ENCODE data around the gene MSTN.

The MSTN gene

DNA sequence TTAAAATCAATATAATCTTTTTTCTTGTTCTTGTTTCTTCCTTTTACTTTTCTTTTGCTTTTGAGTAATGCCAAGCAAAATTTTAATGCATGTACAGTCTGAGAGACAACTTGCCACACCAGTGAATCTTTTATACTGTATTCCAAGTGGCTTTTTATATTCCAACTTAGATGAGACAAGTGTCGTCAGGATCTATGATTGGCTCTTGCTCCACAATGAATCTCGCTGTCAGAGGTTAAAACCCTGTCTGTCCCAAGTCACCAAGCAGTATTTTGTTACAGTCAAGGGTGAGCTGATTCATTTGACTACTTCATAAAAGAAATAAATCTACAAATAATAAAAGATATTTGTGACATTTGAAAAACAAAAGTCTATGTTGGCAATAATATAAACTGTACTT lies at the start of gene MSTN:
TSS of gene MSTN (minus strand) at position 129 of the 400 bp plus-strand sequence. CDS start 133 bp downstream, outside the sequence.
- no peak for DNase-seq

DNA sequence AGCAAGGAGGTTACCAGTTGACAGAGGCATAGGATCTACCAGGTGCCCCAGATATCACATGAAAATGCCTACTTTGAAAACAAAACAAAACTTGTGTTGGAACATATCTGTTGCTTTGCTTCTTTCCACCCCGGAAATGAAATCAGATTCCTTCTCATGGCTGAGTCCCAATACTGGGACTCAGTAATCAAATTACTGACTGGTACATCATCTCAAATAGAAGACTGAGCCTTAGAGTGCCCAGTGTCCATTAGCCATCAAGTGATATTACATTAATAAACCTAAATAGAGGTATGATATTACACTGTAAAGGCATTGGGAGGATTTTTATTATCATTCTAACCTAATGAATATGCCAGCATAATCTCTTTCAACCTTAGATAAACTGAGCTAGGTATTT lies 48.6 kb upstream of the MSTN start:
- DNase-seq = no peak

DNA sequence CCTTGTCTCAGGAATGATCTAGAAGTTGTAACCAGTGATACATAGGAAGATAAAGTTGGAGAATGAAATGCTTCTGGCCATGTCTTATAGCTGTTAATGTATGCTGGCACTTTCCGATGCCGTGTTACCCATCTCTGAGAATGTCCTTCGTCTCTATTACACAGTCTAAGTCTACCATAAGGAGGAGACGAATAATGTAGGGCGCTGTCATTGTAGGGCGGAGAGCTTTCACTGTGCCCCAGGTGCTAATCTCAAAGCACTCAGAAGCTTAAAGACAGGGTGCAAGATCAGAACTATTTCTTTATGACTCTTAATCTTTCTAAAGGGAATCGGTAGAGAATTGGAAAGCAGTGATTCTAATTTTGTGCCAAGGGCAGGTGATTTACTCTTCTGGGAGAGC lies 48.2 kb upstream of the MSTN start:
- DNase-seq = no peak

DNA sequence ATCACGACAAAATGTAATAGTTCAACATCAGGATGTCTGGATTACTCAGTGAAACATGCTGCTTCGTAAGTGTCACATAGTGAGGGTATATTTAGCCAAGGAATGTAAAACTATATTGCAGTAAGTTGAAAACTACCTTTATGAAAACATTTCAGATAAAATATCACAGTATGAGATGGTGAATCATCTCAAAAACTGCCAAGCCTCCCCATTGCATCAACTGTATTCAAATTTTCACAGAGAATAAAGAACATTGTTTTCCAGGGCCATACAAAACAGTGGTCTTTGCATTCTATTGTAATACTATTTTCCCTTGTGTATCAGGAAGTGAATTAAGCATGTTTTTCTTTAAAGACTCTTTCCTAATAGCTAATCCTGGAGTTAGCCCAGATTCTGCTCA lies 47.6 kb upstream of the MSTN start:
- DNase-seq = no peak

DNA sequence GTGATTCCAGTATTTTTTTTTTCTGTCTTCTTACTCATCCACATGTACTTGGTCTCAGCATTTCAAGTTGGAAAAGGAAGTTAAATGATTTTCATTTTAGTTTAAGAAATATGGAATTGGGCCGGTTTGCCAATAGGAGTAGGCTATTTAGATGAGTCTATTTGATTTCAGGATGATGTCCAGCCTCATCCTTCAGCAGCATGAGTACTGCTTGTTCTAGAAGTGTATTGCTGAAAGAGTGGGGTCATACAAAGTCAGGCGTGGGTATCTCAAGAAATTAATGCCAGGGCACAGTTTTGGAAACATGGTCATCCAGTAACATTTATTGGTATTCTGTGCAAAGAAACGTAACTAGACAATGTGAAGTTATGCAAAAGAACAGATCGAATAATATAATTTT lies 44.9 kb upstream of the MSTN start:
- DNase-seq = no peak

DNA sequence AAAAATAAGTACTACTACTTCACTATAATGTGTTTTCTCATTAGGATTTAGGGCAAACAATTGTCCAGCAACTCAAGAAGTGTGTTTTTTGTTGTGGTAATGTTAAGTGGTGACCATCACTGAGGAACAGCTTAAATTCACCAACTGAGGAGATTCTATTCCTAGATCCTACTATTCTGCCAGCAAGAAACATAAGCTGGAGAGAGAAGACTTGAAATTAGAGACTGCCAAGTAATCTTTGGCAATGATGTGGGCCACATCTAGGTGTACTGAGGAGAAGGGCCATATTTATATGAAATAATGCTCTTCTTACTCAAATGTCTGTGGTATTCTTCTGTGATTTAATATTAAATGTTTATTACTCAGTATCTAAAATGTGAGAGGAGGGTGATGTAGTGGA lies 44.3 kb upstream of the MSTN start:
- no peak for DNase-seq

DNA sequence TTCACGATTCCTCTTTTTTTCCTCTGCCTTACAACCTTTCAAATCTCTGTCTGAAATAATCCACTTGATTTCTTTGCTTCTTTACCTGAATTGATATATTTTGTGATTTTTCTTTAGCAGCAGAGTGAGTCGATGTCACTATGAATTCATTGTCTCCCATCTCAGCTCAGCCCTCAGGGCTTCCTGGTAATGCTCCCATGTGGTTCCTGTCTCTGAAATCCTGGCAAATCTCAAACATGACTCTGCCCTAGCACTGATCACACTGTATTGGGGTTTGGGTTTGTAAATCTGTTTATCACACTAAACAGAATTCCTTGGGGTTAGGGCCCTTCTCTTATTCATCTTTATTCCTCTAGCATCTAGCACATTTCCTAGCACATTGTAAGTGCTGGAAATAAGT lies 43.0 kb upstream of the MSTN start:
- DNase-seq = no peak

DNA sequence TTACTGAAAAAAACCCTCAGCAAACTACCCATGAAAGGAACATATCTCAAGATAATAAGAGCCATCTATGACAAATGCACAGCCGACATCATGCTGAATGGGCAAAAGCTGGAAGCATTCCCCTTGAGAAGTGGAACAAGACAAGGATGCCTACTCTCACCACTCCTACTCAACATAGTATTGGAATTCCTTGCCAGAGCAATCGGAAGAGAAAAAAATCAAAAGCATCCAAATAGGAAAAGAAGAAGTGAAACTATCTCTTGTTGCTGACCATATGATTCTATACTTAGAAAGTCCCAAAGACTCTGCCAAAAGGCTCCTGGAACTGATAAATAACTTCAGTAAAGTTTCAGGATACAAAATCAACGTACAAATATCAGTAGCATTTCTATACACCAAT lies 40.6 kb upstream of the MSTN start:
- DNase-seq = no peak

DNA sequence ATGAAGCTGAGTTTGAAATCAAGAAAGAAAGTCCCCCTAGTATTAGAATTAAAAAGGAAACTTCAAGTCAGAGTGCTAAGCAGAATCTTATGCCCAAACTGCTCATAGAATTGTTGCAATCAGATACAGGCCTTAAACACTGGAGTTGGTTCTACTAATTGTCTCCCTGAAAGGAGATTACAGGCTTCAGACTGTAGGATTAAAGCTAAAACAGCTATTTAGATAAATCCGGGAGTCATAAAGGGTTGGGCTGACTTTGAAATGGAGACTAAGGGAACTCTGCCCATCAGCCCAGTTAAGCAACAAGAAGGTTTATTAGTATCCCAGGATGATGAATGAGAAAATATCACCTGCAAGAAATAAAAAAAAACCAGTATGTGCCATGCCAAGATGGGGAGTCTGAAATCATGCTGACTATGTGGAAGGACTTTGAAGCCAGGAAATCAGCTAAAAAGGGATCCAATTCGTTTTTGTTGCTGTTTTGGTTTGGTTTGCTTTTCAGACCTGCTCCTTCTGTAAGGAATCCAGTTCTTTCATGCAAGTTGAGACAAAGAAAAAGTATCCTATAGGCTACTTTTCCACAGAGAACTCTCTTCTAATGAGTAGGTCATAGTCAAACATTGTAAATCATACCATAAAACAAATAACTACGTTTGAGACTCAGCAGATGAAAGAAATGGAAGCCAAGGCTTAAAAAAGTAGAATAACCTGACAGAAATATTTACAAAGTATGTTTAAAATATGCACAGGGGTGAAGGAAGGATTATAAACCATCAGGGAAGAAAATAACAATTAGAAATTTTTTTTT lies 37.6 kb upstream of the MSTN start:
- no peak for DNase-seq

DNA sequence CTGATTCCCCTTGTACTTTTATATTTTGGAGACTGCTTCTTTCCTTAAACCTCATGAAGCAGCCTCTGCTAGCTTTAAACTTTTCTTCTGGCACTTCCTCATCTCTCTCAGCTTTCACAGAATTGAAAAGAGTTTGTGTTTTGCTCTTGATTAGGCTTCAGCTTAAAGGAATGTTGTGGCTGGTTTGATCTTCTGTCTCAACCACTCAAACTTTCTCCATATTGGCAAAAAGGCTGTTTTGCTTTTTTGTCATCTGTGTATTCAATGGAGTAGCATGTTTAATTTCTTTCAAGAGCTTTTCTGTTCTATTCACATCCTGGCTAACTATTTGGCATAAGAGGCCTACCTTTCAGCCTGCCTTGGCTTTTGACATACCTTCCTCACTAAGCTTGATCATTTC lies 36.3 kb upstream of the MSTN start:
- no peak for DNase-seq

DNA sequence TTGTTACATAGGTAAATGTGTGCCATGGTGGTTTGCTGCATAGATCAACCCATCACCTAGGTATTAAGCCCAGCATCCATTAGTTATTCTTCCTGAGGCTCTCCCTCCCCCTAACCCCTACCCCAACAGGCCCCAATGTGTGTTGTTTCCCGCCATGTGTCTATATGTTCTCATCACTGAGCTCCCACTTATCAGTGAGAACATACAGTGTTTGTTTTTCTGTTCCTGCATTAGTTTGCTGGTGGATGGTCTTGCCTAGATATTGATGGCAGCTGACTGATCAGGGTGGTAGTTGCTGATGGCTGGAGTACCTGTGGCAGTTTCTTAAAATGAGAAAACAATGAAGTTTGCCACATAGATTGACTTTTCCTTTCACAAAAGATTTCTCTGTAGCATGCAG lies 34.6 kb upstream of the MSTN start:
- no peak for DNase-seq

DNA sequence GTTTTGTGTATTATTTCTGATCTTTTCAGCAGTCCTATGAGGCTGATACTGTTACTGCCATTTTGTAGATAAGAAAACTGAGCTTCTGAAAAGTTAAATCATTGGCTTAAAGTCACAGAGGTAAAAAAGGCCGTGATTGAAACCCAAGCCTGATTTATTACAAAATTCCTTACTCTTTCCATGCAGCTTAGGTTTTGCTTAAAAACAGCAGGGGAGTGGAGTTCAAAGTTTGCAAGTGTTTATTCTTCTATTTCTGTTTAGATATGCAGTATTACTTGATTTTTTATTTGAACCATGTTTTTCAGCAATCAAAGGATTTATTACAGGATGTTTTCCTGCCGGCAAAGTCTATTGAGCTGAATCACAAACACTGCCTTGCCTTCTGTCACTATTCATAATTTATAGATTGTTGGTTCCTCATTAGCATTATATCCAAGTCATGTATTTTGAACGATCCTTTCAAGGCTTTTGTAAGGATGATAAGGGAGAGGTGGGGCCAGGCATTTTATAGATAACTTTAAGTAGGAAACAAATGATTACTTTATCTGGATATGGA lies 31.9 kb upstream of the MSTN start:
- DNase-seq = no peak

DNA sequence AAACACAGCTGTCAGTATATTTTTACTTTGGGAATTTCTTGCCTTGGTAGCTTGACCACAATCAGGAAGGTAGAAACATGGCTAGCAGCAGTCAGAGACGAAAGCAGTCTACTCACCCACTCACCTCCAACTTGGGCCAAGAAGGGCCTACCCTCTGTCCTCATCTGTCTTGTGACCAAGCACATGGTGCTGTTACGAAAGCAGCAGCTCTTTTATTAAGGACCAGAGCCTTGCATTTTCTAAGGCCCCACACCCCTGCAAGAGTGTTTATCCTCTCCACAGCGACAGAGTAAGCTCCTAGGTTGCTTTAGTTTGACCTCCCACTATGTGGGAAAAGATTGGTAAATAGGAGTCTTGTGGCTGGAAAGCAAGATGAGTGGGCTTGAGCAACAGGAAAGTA lies 31.3 kb upstream of the MSTN start:
- DNase-seq = no peak

DNA sequence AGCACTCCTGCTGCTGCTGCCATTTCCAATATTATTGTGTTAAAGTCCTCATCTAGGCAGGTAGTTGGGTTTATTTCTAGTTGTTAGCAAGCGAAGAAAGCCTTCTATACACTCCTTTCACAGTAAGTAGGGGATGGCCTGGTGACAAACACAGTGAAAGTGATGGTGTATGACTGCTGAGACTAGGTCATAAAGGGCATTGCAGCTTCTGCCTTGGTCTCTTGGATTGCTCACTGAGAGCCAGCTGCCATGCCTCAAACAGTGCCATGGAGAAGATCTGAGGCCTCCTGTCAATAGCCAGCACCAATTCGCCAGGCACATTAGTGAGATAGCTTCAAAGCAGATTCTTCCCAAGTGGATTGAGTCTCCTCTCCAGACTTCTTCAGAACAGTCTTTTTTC lies 27.6 kb upstream of the MSTN start:
- DNase-seq = no peak

DNA sequence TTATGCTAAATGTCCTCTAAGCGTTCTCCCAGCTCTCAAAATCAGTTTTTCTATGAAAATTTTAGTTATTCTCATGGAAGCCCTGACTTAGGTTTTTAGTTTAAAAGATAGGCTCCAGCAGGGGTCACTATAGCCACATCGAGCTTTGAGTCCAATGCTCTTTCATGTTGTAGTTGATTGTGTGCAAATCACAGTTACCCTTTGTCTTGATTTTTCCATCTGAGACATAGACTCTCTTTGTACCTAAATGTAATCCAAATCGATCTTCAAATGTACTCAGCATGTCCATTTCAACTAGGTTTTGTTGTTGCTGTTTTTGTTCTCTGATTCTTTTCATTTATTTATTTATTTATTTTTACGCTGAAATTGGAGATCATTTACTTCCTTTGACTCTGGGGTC lies 26.4 kb upstream of the MSTN start:
- peak; percentile 45 for DNase-seq

DNA sequence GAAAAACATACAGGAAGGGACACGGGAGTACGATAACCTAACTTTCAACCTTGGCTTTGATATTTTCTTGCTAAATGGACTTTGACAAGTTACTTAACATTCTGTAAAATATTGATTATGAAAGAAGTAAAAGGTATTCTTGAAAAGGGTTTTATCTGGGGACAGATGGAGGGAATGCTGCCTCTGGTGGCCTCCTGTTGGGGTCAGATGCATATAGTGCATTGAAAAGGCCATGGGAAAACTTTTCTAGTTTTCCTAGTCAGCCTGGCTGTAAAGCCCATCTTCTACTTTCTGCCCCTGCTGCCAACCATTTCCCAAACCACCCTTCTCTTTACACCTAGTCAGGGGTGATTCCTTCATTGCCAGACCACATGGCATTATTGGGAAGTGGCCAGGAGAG lies 22.2 kb upstream of the MSTN start:
- DNase-seq = no peak

DNA sequence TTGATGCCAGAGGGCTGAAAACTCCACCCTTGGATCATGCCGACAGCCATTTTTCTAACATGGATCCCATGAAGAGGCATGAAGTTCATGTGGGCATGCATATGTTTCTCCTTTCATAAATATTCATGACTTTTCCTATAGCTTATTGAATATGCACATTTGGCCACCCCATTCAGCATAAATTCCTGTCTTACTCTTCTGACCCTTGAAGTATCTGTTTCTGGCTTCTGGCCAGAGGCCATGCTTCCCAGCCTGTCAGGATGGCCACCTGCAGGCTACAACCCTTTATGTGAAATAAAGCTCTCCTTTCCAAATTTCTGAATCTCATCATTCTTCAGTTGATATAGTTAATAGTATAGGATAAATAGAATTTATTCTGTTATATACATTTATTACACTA lies 19.6 kb upstream of the MSTN start:
- no peak for DNase-seq

DNA sequence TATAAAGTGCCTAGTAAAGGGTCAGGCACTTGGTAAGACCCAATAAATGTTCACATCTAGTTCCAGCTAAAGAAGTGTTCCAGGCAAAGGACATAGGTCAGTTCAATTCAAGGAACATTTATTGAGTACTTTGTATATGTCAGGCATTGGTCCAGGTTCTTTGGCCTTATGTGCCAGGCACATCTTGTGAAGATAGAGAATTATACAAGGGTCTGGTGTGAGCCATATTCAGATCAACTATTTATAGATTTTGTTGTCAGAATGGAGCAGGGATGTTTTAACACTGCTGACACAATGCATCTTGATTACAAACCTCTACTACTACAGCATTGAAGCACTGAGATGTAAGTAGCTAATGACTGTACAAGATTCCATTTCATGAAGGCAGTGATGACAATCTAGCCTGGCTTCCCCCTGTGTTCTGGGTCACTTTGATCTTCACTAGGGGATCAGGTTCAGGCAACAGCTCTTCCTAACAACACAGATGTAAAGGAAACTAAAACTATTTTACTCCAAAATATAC lies 18.1 kb upstream of the MSTN start:
- DNase-seq = no peak

DNA sequence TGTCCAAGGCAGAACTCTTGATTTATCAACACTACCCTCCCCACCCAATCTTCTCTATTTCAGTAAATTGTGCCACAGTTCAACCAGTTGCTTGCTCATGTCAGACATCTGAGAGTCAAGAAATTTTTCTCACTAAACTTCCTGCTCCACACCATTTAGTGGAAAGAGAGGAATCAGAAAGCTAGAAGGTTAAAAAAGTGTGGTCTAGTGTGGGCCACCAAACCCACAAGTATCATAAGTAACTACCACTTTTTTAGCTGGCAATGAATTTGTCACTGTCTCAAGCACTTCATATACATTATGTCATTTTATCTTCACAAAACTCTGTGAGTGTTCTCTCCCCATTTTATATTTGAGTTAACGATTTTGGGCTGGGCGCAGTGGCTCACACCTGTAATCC lies 16.6 kb upstream of the MSTN start:
- no peak for DNase-seq

DNA sequence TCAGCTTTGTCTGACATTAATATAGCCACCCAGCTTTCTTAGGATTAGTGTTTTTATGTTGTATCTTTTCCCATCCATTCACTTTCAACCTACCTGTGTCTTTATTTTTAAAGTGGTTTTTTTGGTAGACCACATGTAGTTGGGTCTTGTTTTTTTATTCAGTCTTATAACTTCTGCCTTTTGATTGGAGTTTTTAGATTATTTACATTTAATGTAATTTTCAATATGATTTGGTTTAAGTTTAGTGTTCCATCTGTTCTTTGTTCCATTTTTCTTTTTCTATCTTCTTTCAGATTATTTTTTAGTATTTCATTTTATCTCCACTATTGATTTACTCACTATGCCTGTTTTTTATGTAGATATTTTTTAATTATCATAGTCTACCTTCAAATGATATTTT lies 13.1 kb upstream of the MSTN start:
- no peak for DNase-seq

DNA sequence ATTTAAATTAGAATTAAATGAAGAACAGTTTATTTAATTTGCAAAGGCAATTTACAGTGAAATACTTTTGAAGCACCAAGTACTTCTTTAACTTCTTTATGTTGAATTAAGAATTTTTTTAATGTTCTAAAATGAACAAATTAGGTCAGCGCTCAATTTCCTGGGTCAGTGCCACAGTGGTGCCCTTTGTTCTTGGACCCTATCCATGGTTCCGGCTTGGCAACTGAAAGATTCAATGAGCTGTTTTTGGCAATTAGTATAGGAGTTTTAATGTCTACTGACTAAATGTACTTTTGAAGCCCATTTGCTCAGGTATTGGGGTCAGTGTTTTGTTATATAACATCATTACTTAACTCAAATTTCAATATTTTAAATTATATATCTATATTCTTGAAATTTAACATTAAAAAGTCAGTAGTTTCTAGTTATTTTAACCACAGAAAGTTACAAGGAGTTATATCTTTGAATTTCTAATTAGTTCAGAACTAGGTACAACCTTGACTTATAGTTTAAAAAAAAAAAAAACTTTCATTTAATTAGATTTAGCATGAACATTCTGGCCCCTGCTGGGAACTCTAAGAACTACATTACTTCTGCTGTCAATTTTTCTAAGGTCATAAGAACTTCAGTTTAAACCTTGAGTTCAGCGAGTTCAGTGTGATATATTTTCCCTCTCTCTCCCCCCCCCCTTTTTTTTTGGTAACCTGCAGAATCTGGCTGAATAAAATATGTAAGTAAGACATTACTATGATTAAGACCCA lies 7.6 kb upstream of the MSTN start:
- DNase-seq = peak; percentile 53

DNA sequence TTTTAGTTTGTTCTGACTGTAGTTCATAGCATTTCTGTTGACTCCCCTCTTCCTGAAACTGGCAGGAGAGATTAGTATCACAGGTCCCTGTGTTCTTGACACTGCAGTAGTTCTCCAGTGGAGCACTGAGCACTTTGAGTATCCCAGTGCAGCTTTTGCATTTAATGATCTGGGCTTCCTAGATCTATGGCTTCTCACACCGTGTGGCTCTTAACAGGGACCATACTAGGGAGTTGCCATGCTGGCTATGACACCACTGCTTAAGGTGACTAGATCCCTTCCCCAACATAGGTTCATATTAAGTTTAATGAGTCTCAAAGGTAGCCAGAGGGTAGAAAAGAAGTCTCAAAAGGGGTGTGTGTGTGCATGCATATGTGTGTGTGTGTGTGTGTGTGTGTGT lies 6.2 kb upstream of the MSTN start:
- DNase-seq = no peak

DNA sequence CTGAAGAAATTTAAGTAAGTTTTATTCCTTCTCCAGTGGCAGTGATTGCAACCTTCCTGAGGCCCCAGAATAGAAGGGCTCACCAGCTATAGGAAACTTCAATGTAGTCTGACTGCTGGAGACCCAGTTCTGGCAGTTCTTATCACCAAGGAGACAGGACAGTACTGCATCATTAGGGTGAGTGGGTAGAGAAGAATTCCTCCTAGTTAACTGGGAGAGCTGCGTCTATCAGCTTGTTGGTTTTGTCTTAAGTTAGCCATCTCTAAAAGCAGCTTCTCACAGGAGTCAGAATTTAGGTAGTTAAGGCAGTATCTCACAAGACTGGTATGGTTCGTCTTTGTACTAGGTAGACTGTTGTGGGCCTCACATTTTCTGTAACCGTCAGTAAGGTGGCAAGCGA lies 3.3 kb upstream of the MSTN start:
- no peak for DNase-seq

DNA sequence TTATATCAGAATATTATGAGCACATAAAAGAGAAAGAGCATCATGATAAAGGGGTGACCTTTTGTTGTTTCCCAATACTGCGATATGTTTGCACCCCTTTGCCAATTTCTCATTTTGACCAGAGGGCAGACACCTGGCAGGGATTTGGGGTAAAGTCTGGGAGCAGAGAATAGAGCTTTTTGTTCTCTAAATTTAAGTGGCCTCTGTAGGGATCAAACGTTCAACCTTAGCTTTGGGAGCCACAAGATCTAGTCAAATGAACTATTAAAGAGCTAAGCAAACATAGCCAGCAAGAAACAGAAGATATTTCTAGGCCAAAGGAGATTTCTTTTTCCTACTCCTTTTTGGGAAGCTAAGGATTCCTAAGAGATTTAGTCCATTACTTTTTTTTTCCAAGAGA lies 1.1 kb upstream of the MSTN start:
- DNase-seq = no peak

Data from NCI-H146 (cell line).